Left ventricle myocardium inferior (tissue), 1 donor: ENCODE results near the gene MACO1. TPM values are rescaled to one million over a fixed set of nuclear protein-coding genes. Genes with fewer than 3 reads are reported as not detected.

ENCODE experiments used
- DNase-seq: peaks from one replicate; pipeline ENCODE4 v3.0.0-alpha.2; 2020
- H3K27ac ChIP-seq: fragments of 200-600 bp; replicated peaks from 2 replicates; pipeline ENCODE4 v1.8.0; 2021
- H3K27me3 ChIP-seq: fragments of 200-600 bp; 2 replicates; pipeline ENCODE4 v1.8.0; 2021; ENCODE audit warnings: low read depth
- H3K36me3 ChIP-seq: fragments of 200-600 bp; 2 replicates; pipeline ENCODE4 v1.8.0; 2021
- H3K4me1 ChIP-seq: fragments of 200-600 bp; 2 replicates; pipeline ENCODE4 v1.8.0; 2021
- H3K4me3 ChIP-seq: fragments of 200-600 bp; 2 replicates; pipeline ENCODE4 v1.8.0; 2021; ENCODE audit warnings: mild to moderate bottlenecking, moderate library complexity
- H3K9me3 ChIP-seq: fragments of 200-600 bp; replicated peaks from 2 replicates; pipeline ENCODE4 v1.8.0; 2021
- CTCF ChIP-seq: fragments of 200-600 bp; IDR thresholded peaks from 2 replicates; pipeline ENCODE4 v1.8.0; 2021; ENCODE audit warnings: antibody characterized with exemption, mild to moderate bottlenecking, borderline replicate concordance
- intact Hi-C: fragments of 100-400 bp; cut with micrococcal nuclease; formaldehyde crosslinking; loops from one replicate; pipeline ENCODE4 v1.11.0; 2022
- total RNA-seq: library from RNA; stranded (reverse); fragmentation: NEBNext Ultra II Directional; extraction: Animal tissue kit (Norgen Biotek cat#: 25700); gene quantifications from one replicate; pipeline ENCODE4 v1.2.1, GENCODE V29; 2021
- donor health status: DM: no; HTN: yes; CAD: no; lungs with severe emphysema.

The MACO1 gene
- total RNA-seq, 1 donor from 2014 or later = 12.9 TPM

GRCh38 chr1:25543425-25544242, 112.9 kb downstream of the MACO1 start, which contains the start of gene LDLRAP1:
Gene LDLRAP1, plus strand, starts transcription at chr1:25543606. Its CDS starts 93 bp downstream, at chr1:25543699.
- intact Hi-C loops = no loop called here
- H3K9me3 ChIP-seq = no peaks in the 10 kb centered on the region
- no peaks in the 10 kb centered on the region for H3K27me3 ChIP-seq
- H3K4me1 ChIP-seq = peaks cover 47% of the 10 kb centered on the region
- no peak for TF ChIP-seq CTCF
- H3K36me3 ChIP-seq = no peaks in the 10 kb centered on the region
- H3K4me3 ChIP-seq = peak within 1 kb of the TSS; percentile 99
- peak; percentile 78 for DNase-seq
- peak within 1 kb of the TSS; percentile 93 for H3K27ac ChIP-seq

GRCh38 chr1:25544243-25544764, 113.6 kb downstream of the MACO1 start:
- Histone ChIP-seq H3K36me3 (no peaks in the 10 kb centered on the region), H3K4me1 (peaks cover 54% of the 10 kb centered on the region), H3K4me3 (peak overlapping the region; percentile 99), H3K27ac (peak overlapping the region; percentile 93), H3K9me3 (no peaks in the 10 kb centered on the region), H3K27me3 (no peaks in the 10 kb centered on the region)
- intact Hi-C loops = no loop called here
- no peak for TF ChIP-seq CTCF
- DNase-seq = no peak

- H3K36me3 ChIP-seq = no peaks in the 10 kb centered on the region
Measured at GRCh38 chr1:25544819-25545218, 114.1 kb downstream of the MACO1 start.

GRCh38 chr1:25545767-25546166, 115.1 kb downstream of the MACO1 start:
- Histone ChIP-seq H3K27ac (peak overlapping the region; percentile 4), H3K9me3 (no peaks in the 10 kb centered on the region), H3K36me3 (no peaks in the 10 kb centered on the region), H3K4me1 (peaks cover 68% of the 10 kb centered on the region), H3K4me3 (no peak overlapping the region), H3K27me3 (no peaks in the 10 kb centered on the region)
- TF ChIP-seq CTCF = no peak
- intact Hi-C loops = no loop called here
- DNase-seq = no peak

More at GRCh38 chr1:25544819-25545218, 114.1 kb downstream of the MACO1 start:
- DNase-seq = no peak
- H3K4me3 ChIP-seq = peak overlapping the region; percentile 99
- no peaks in the 10 kb centered on the region for H3K9me3 ChIP-seq
- H3K4me1 ChIP-seq = peaks cover 59% of the 10 kb centered on the region
- intact Hi-C loops = no loop called here
- H3K27me3 ChIP-seq = no peaks in the 10 kb centered on the region
- TF ChIP-seq CTCF = no peak
- H3K27ac ChIP-seq = peak overlapping the region; percentile 93

- intact Hi-C loops = no loop called here
- Histone ChIP-seq H3K27ac (peak overlapping the region; percentile 4), H3K36me3 (no peaks in the 10 kb centered on the region), H3K4me1 (peaks cover 73% of the 10 kb centered on the region), H3K4me3 (no peak overlapping the region), H3K9me3 (no peaks in the 10 kb centered on the region), H3K27me3 (no peaks in the 10 kb centered on the region)
- TF ChIP-seq CTCF = no peak
- DNase-seq = no peak
Measured at GRCh38 chr1:25546193-25546592, 115.5 kb downstream of the MACO1 start.
